Esophagus mucosa (tissue), 1 donor: ENCODE data around the gene POLR3A. TPM values are rescaled to one million over a fixed set of nuclear protein-coding genes. Genes with fewer than 3 reads are reported as not detected.
A peak's percentile ranks its signal among the peaks of the same experiment; 100 is the strongest.

ENCODE experiments used
- ATAC-seq: fragments of 200-7000 bp; cut with Tn5 transposase; one replicate; pipeline ENCODE4 v1.9.1; 2020
- total RNA-seq: library from RNA; stranded (reverse); gene quantifications from one replicate; pipeline ENCODE4 v1.2.4, GENCODE V29; 2023
- donor health status: DM: yes; HTN: yes; CAD: no.

The POLR3A gene
- total RNA-seq, 1 donor from 2014 or later: 8.3 TPM

- ATAC-seq: peak; percentile 79
These were observed 17.5 kb upstream of the POLR3A start for GRCh38 chr10:78046711-78047269.

GRCh38 chr10:78045856-78046255 lies 16.5 kb upstream of the POLR3A start:
- ATAC-seq: no peak

GRCh38 chr10:78045237-78045636 lies 15.9 kb upstream of the POLR3A start:
- ATAC-seq: no peak

GRCh38 chr10:78044699-78045098 lies 15.4 kb upstream of the POLR3A start:
- no peak for ATAC-seq

- ATAC-seq: peak; percentile 25
These were observed 14.9 kb upstream of the POLR3A start for GRCh38 chr10:78044179-78044578.

- ATAC-seq: no peak
These were observed 13.4 kb upstream of the POLR3A start for GRCh38 chr10:78042752-78043104.

GRCh38 chr10:78042058-78042751 lies 12.9 kb upstream of the POLR3A start:
- ATAC-seq: no peak

- ATAC-seq: no peak
These were observed 12.1 kb upstream of the POLR3A start for GRCh38 chr10:78041170-78042057.

GRCh38 chr10:78039743-78040142 lies 10.4 kb upstream of the POLR3A start:
- ATAC-seq: no peak

GRCh38 chr10:78038791-78039547 lies 9.7 kb upstream of the POLR3A start:
- ATAC-seq: no peak

- ATAC-seq: no peak
These were observed 8.8 kb upstream of the POLR3A start for GRCh38 chr10:78038105-78038504.

- ATAC-seq: no peak
These were observed 6.7 kb upstream of the POLR3A start for GRCh38 chr10:78035933-78036583.

GRCh38 chr10:78035437-78035836 lies 6.1 kb upstream of the POLR3A start:
- ATAC-seq: no peak

GRCh38 chr10:78035025-78035424 lies 5.7 kb upstream of the POLR3A start:
- ATAC-seq: no peak

- peak; percentile 95 for ATAC-seq
These were observed 4.5 kb upstream of the POLR3A start, which contains the start of gene RPS24 for GRCh38 chr10:78033637-78034470. TSS of gene RPS24 (plus strand) at chr10:78033863. CDS start at chr10:78033902, 39 bp downstream.

- no peak for ATAC-seq
These were observed 4.0 kb upstream of the POLR3A start for GRCh38 chr10:78033387-78033636.

- peak; percentile 17 for ATAC-seq
These were observed 662 bp downstream of the POLR3A start for GRCh38 chr10:78028438-78029268.

- no peak for ATAC-seq
These were observed 3.5 kb downstream of the POLR3A start for GRCh38 chr10:78025685-78026364.

GRCh38 chr10:78023741-78024140 lies 5.6 kb downstream of the POLR3A start:
- ATAC-seq: no peak

- no peak for ATAC-seq
These were observed 8.1 kb downstream of the POLR3A start for GRCh38 chr10:78021201-78021600.
